Stimulated activated CD4-positive, alpha-beta T cell treated with anti-CD3 and anti-CD28 coated beads, Interleukin-4, amount 100 ng/mL, for 24 hours (primary cell): Measurements from ENCODE around the gene NDN.
A peak's percentile ranks its signal among the peaks of the same experiment; 100 is the strongest.
"Not testable (repeated sequence)": the region's sequence is repeated elsewhere in the genome, so short reads cannot be mapped to it uniquely, and the experiment has no call there.

Experiments used
- DNase-seq: peaks from one replicate; pipeline ENCODE4 v3.0.0-alpha.2; 2020

The NDN gene

GRCh38 chr15:23687143-23687470, at the start of gene NDN:
Gene NDN (minus strand): TSS chr15:23687305. CDS start chr15:23687217, 88 bp downstream.
- DNase-seq = no peak

- no peak for DNase-seq
Observed at GRCh38 chr15:23736033-23736673, 49.0 kb upstream of the NDN start.

- DNase-seq = no peak
Observed at GRCh38 chr15:23734862-23735261, 47.8 kb upstream of the NDN start.

- not testable (repeated sequence) for DNase-seq
Observed at GRCh38 chr15:23713874-23714656, 27.0 kb upstream of the NDN start.

- no peak for DNase-seq
Observed at GRCh38 chr15:23708332-23708731, 21.2 kb upstream of the NDN start.

- DNase-seq = no peak
Observed at GRCh38 chr15:23695282-23695681, 8.2 kb upstream of the NDN start.

GRCh38 chr15:23694592-23694991, 7.5 kb upstream of the NDN start:
- DNase-seq = no peak

- DNase-seq = no peak
Observed at GRCh38 chr15:23690450-23690852, 3.3 kb upstream of the NDN start.

GRCh38 chr15:23690015-23690414, 2.9 kb upstream of the NDN start:
- no peak for DNase-seq

GRCh38 chr15:23686466-23687142, 501 bp downstream of the NDN start:
- no peak for DNase-seq

- no peak for DNase-seq
Observed at GRCh38 chr15:23671481-23671880, 15.6 kb downstream of the NDN start.

- DNase-seq = no peak
Observed at GRCh38 chr15:23670970-23671369, 16.1 kb downstream of the NDN start.

- no peak for DNase-seq
Observed at GRCh38 chr15:23663232-23663631, 23.9 kb downstream of the NDN start.

GRCh38 chr15:23648920-23649515, 38.1 kb downstream of the NDN start:
- DNase-seq = no peak

GRCh38 chr15:23647421-23648370, 39.4 kb downstream of the NDN start, which contains the start of gene MAGEL2:
Gene MAGEL2 (minus strand): TSS chr15:23647867. CDS start chr15:23647742, 125 bp downstream.
- no peak for DNase-seq

- no peak for DNase-seq
Observed at GRCh38 chr15:23647001-23647295, 40.2 kb downstream of the NDN start.

GRCh38 chr15:23646165-23647000, 40.7 kb downstream of the NDN start:
- DNase-seq = no peak

- DNase-seq = no peak
Observed at GRCh38 chr15:23645371-23646164, 41.5 kb downstream of the NDN start.

- DNase-seq = no peak
Observed at GRCh38 chr15:23644829-23645228, 42.3 kb downstream of the NDN start.

- DNase-seq = peak; percentile 30
Observed at GRCh38 chr15:23642413-23643044, 44.6 kb downstream of the NDN start.
